Left ventricle myocardium superior (tissue), 1 donor: ENCODE measurements around the gene BPIFB6. TPM values are rescaled to one million over a fixed set of nuclear protein-coding genes. Genes with fewer than 3 reads are reported as not detected.

Source experiments
- ATAC-seq: fragments of 200-7000 bp; cut with Tn5 transposase; one replicate; pipeline ENCODE4 v1.9.1; 2020; ENCODE audit warnings: mild to moderate bottlenecking, moderate library complexity
- DNase-seq: peaks from one replicate; pipeline ENCODE4 v3.0.0-alpha.2; 2020
- intact Hi-C: fragments of 100-400 bp; cut with micrococcal nuclease; formaldehyde crosslinking; loops from one replicate; pipeline ENCODE4 v1.11.0; 2022
- total RNA-seq: library from RNA; stranded (reverse); fragmentation: NEBNext Ultra II Directional; extraction: Animal tissue kit (Norgen Biotek cat#: 25700); gene quantifications from one replicate; pipeline ENCODE4 v1.2.1, GENCODE V29; 2021
- donor health status: DM: no; HTN: yes; CAD: no; lungs with severe emphysema.

Gene BPIFB6
- total RNA-seq, 1 donor from 2014 or later: not detected

DNA sequence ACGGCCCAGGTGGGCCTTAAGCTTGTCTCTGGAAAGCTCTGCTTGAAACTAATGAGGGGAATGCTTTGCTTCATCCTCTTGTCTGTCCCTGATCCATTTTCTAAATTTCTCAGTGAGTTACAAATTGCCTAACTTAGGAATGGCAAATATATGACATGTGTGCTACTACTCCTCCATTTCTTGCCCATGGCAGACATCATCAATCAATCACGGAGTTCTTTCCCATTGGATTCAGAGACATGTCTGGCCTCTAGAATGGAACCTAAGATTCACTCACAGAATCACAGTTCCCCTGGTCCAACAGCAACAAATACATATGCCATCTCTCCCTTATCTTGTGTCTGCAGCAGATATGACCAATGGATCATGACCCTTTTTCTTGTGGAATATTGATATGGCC is 41.4 kb downstream of the BPIFB6 start:
- DNase-seq (no peak), ATAC-seq (no peak)
- intact Hi-C loops: no loop called here

DNA sequence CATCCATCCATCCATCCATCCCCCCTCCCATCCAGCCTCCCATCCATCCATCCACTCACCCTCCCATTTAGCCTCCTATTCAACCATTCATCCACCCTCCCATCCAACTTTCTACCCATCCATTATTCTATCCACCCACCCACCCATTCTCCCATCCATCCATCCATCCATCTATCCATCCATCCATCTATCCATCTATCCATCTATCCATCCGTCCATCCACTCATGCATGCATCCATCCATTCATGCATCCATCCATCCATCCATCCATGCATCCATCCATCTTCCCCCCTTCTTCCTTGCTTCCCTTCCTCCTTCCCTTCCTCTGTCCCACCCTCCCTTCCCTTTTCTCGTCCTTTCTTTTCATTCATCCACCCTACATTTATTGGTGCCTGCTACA is 43.2 kb downstream of the BPIFB6 start:
- intact Hi-C loops: no loop called here
- DNase-seq: no peak
- ATAC-seq: no peak

DNA sequence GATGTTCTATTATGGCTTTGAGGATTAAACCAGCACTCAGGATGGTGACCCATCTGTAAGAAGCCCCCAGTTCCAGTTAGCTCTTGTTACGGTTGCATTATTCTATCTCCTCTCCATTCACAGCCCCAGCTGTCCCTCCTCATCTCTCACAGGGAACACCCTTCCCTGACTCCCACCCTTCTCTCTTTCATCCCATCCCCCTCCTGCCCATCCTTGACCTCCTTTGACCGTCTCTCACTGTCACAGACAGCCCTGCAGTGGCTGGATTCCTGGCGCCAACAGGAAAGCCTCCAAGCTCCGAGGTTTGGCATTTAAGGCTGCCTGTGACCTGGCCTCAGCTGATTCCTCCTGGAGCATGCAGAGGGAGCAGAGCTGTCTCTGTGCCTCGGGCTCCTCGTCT is 43.8 kb downstream of the BPIFB6 start:
- DNase-seq (no peak), ATAC-seq (no peak)
- intact Hi-C loops: no loop called here

DNA sequence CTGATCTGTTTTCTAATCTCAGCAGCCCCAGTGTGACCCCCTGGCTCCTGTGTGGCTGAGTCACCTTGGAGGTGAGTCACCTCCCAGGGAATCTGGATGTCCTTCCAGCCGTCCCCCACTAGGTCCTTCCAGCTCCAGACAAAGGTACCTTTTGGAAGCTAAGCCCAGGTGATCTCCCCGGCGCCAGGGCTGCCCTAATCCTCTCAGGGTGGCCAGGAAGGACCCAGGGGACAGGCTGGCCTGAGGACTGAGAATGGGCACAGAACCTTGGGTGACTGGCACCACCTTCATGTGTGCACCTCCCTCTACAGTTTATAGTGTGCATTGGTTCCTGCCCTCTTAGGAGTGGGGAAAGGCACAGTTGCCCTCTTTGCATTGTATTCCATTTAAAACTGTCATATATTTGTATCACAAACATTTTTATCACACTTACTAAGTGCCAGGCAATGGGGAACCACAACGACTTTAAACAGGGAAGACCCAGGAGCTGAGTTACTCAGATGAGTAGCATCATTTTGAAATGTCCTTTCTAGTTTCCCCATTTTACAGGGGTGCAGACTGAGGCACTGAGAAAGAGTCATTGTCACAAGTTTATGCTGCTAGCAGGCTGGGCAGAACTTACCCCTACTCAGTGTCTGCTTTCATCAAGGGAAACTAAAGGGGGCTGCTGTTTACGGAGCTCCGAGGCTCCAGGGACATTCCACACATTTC is 45.4 kb downstream of the BPIFB6 start:
- DNase-seq: no peak
- ATAC-seq: no peak
- intact Hi-C loops: no loop called here

DNA sequence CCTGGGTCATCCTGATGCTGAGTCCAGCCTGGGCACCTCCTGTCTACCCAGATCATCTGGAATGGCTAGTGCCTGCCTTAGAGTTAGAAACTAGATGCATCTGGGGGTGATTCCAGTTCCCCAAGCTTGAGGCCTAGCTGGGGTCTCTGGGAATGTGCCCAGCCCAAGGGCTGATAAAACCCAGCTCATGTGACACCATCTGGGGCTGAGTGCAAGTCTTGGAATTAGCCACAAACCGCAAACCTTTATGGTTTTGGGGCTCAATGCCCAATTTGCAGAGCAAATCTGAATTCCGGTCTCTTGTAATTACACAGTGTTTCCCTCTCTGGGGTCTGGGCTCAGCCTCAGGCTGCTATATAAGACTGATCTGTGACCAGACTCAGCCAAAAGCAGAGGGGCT is 47.8 kb downstream of the BPIFB6 start, which contains the start of gene BPIFB4:
Gene BPIFB4 (plus strand): TSS at position 385 of the 400 bp plus-strand sequence. CDS start 1,884 bp downstream, outside the sequence.
- no peak for ATAC-seq
- intact Hi-C loops: no loop called here

DNA sequence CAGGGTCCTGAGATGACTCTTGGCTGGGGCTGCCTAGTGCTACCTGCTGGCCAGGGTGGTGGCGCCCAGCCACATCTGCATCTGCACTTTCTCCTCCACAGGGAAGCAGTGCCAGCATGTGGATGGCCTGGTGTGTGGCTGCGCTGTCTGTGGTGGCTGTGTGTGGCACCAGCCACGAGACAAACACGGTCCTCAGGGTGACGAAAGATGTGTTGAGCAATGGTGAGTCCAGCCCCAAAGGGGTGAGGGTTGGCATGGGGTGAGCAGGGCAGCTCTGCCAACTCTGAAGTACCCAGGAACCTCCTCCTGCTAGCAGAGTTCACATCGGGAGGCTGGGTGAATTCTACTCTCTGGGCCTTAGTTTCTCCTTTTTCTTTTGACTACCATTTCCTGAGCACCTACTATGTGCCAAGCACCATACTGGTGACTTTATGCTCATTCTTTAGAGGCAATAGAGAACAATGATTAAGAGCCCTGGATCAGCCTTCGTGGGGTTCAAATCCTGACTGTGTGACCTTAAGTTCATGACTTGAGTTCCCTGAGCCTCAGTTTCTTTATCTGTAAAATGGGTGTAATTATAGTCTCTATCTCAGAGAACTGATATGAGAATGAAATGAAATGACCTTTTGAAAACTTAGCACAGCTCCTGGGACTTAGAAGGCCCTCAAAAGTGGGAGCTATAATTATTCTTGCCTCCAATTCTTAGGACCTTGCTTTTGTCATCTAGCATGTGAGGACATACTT is 50.1 kb downstream of the BPIFB6 start:
- ATAC-seq: no peak
- intact Hi-C loops: no loop called here
- no peak for DNase-seq

More for the DNA sequence above, 47.8 kb downstream of the BPIFB6 start, which contains the start of gene BPIFB4:
- no peak for DNase-seq

DNA sequence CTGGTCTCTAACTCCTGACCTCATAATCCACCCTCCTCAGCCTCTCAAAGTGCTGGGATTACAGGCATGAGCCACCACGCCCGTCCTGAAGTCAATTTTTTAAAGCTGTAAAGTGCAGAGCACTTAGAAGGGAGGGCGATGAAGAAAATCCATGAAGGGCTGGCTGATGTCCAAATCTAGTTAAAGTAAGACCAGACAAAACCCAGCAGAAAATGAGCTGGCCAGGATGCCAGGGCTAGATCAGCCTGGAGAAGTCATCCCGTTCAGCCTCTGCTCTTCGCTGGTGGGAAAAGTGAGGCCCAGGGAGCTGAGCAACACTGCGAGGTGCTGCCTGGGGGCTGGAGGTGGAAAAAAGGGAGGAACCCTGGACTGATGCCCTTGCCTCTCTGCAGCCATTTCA is 51.1 kb downstream of the BPIFB6 start:
- ATAC-seq (no peak), DNase-seq (no peak)
- intact Hi-C loops: no loop called here

DNA sequence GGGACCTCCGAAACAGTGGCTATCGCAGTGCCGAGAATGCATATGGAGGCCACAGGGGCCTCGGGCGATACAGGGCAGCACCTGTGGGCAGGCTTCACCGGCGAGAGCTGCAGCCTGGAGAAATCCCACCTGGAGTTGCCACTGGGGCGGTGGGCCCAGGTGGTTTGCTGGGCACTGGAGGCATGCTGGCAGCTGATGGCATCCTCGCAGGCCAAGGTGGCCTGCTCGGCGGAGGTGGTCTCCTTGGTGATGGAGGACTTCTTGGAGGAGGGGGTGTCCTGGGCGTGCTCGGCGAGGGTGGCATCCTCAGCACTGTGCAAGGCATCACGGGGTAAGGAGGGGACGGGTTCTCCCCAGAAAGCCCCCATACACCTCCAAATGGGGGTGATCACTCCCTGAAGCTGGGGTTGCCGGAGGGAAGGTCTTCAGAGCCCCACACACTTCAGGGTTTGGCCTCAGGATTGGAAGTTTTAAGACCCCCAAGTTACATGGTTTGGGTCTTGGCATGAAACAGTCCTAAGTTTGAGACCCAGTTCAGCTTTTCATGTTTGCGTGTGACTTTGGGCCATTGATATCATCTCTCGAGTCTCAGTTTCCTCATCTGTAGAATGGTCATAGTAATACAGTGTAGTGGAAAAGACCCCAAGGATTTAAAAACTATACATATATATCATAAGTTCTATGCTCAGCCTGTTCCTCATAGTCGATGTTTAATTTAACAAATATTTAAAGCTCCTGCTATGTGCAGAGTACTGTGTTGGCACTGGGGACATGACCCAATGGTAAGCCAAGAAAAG is 52.3 kb downstream of the BPIFB6 start:
- intact Hi-C loops: no loop called here
- ATAC-seq (no peak), DNase-seq (no peak)

DNA sequence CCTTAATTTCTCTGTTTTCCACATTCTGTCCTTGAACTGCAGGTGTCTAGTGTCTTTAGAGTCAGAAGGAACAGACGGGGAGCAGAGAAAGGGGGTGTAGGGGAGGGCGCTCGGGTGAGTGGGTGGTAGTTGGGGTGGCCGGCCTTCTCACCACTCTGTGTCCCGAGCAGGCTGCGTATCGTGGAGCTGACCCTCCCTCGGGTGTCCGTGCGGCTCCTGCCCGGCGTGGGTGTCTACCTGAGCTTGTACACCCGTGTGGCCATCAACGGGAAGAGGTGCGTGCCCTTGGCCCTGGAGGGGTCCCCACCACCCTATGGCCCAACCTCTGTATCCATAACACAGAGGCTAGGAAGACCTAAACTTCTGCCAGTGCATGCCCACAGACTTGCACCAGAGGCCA is 53.3 kb downstream of the BPIFB6 start:
- intact Hi-C loops: no loop called here
- ATAC-seq (no peak), DNase-seq (no peak)

DNA sequence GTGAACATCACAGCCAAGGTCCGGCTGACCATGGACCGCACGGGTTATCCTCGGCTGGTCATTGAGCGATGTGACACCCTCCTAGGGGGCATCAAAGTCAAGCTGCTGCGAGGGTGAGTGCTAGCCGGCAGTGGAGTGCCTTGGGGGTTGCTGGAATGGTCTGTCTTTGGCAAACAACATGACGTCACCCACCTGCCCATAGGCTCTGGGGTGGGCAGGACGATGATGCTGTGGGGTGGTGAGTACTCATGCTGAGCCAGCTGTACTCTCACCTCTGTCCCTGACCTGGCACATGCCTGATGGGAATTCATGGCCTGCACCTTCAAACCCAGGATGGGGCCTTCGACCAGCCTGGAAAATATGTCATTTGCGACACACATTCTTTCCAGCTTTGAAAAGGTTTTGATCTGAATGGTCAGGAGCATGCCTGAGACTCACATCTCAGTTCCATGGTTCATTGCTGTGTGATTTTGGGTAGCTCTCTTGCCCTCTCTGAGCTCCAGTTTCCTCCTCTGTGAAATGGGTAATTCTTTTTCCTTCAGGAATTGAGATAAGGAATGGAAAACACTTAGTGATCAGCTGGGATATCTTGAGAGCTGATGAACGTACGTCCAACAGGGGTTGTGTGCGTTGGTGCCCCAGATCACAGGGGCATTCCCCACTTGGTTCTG is 54.7 kb downstream of the BPIFB6 start:
- intact Hi-C loops: no loop called here
- ATAC-seq: no peak
- DNase-seq: no peak

DNA sequence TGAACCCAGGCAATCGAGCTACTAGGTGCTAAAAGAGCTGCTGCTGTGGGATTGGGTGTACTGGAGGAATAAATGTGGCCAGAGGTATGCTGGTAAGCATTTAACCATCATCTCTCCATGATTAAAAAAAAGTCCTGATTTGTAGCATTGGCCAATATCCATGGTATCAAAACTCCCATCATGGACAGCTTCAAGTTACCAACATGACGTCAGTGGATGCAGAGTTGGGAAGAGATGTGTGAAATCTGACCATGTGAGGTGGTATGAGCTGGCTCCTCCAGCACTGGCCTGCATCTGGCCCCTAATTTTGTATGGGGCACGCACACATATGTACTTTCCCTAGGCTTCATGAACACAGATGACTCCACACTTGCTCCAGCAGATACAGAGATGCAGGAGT is 59.7 kb downstream of the BPIFB6 start:
- DNase-seq (no peak), ATAC-seq (no peak)
- intact Hi-C loops: no loop called here

DNA sequence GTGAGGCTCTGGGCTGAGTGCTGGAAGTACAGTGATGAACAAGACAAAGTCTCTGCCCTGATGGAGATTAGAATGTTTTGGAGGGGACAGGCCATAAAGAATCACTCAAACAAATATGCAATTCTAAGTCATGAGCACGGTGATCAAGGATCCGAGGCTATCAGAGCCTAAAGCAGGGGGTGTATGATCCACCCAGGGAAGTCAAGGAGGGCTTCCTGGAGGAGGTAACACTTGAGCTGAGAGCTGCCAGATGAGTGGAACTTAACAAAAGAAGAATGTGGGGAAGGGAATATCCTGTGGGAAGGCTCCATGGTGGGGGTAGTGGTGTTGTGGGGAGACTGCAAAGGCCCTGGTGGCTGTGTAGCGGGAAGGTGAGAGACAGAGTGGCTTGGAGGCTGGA is 60.2 kb downstream of the BPIFB6 start:
- no peak for ATAC-seq
- DNase-seq: no peak
- intact Hi-C loops: no loop called here

DNA sequence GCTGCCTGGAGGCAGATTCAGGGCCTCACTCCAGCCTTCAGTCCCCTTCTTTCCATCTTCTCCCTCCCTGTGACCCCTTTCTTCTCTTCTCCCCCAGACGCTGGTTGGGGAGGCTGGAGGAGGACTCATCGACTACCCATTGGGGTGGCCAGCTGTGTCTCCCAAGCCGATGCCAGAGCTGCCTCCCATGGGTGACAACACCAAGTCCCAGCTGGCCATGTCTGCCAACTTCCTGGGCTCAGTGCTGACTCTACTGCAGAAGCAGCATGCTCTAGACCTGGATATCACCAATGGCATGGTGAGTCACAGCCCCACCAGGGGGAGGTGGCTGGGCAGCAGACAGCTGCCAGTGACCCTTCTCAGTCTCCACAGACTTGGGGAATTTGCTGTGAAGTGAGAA is 60.9 kb downstream of the BPIFB6 start:
- intact Hi-C loops: no loop called here
- DNase-seq: no peak
- no peak for ATAC-seq

DNA sequence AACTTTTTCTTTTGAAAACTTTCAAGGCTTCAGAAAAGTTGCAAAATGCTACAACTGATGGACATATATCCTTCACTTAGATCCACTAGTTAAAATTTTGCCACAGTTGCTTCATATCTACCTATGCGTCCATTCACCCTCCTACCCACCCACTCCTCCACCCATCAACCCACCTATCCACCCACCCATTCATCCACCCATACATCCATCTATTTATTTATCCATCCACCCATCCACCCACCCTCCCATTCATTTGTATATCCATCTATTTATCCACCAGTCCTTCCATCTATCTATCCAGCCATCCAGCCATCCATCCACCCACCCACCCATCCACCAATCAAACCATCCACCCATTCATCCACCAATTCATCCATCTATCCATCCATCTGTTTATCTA is 61.6 kb downstream of the BPIFB6 start:
- no peak for ATAC-seq
- intact Hi-C loops: no loop called here
- no peak for DNase-seq

DNA sequence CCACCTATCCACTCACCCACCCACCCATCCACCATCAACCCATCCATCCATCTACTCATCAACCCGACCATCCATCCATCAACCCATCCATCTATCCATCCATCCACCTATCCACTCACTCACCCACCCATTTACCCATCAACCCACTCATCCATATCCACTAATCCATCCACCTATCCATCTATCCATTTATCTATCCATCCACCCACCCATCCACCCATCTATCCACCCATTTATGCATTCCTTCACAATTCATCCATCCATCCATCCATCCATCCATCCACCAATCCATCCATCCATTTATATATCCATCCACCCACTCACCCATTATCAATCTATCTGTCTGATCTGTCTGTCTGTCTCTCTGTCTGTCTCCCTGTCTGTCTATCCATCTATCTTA is 62.1 kb downstream of the BPIFB6 start:
- no peak for ATAC-seq
- DNase-seq: no peak
- intact Hi-C loops: no loop called here

Other genes starting within 250 kb of the BPIFB6 start
- gene MAPRE1, start 211.7 kb upstream of the BPIFB6 start, total RNA-seq: 65.7 TPM
- gene EFCAB8, start 172.7 kb upstream of the BPIFB6 start, total RNA-seq: not detected
- not detected for gene SUN5, start 27.2 kb upstream of the BPIFB6 start, total RNA-seq
- not detected for gene BPIFB2, start 23.9 kb upstream of the BPIFB6 start, total RNA-seq
- not detected for gene BPIFB3, start 22.3 kb downstream of the BPIFB6 start, total RNA-seq
- not detected for gene BPIFB4, start 48.0 kb downstream of the BPIFB6 start, total RNA-seq
- gene BPIFA2, start 136.5 kb downstream of the BPIFB6 start, total RNA-seq: not detected
- not detected for gene BPIFA3, start 185.7 kb downstream of the BPIFB6 start, total RNA-seq
- gene BPIFA1, start 204.3 kb downstream of the BPIFB6 start, total RNA-seq: not detected